NCI-H526 treated with DMSO at 0.1 percent for 48 hours (cell line): ENCODE data around the gene C16orf89.
A peak's percentile ranks its signal among the peaks of the same experiment; 100 is the strongest.
"Not testable (repeated sequence)": the region's sequence is repeated elsewhere in the genome, so short reads cannot be mapped to it uniquely, and the experiment has no call there.

ENCODE experiments used
- DNase-seq: peaks from one replicate; lab custom pipeline; 2025; lab: John Stamatoyannopoulos, UW

Gene C16orf89

GRCh38 chr16:5065813-5066212 lies at the start of gene C16orf89:
TSS of gene C16orf89 (minus strand) at chr16:5065956. CDS start at chr16:5065908, 48 bp downstream.
- no peak for DNase-seq

GRCh38 chr16:5110933-5111332 lies 45.2 kb upstream of the C16orf89 start:
- DNase-seq = not testable (repeated sequence)

- DNase-seq = no peak
Observed at GRCh38 chr16:5108505-5109158, 42.9 kb upstream of the C16orf89 start.

GRCh38 chr16:5105039-5105438 lies 39.3 kb upstream of the C16orf89 start:
- DNase-seq = not testable (repeated sequence)

GRCh38 chr16:5103296-5104032 lies 37.7 kb upstream of the C16orf89 start:
- DNase-seq = not testable (repeated sequence)

- not testable (repeated sequence) for DNase-seq
Observed at GRCh38 chr16:5099174-5099573, 33.4 kb upstream of the C16orf89 start.

GRCh38 chr16:5098221-5099159 lies 32.7 kb upstream of the C16orf89 start:
- DNase-seq = not testable (repeated sequence)

- DNase-seq = peak; percentile 49
Observed at GRCh38 chr16:5097470-5098220, 31.9 kb upstream of the C16orf89 start, which contains the start of gene EEF2KMT. TSS of gene EEF2KMT (minus strand) at chr16:5097795. CDS start at chr16:5097739, 56 bp downstream.

GRCh38 chr16:5097061-5097469 lies 31.3 kb upstream of the C16orf89 start:
- DNase-seq = not testable (repeated sequence)

GRCh38 chr16:5096437-5097060 lies 30.8 kb upstream of the C16orf89 start:
- not testable (repeated sequence) for DNase-seq

GRCh38 chr16:5095145-5095830 lies 29.5 kb upstream of the C16orf89 start:
- not testable (repeated sequence) for DNase-seq

- not testable (repeated sequence) for DNase-seq
Observed at GRCh38 chr16:5093746-5094145, 28.0 kb upstream of the C16orf89 start.

GRCh38 chr16:5093081-5093480 lies 27.3 kb upstream of the C16orf89 start:
- DNase-seq = not testable (repeated sequence)

- DNase-seq = not testable (repeated sequence)
Observed at GRCh38 chr16:5090592-5090991, 24.8 kb upstream of the C16orf89 start.

GRCh38 chr16:5089911-5090555 lies 24.3 kb upstream of the C16orf89 start:
- DNase-seq = not testable (repeated sequence)

- DNase-seq = not testable (repeated sequence)
Observed at GRCh38 chr16:5088936-5089335, 23.2 kb upstream of the C16orf89 start.

GRCh38 chr16:5088086-5088790 lies 22.5 kb upstream of the C16orf89 start:
- DNase-seq = not testable (repeated sequence)

- DNase-seq = not testable (repeated sequence)
Observed at GRCh38 chr16:5085716-5086115, 20.0 kb upstream of the C16orf89 start.

- not testable (repeated sequence) for DNase-seq
Observed at GRCh38 chr16:5084802-5085201, 19.0 kb upstream of the C16orf89 start.
